WTC11 (cell line): ENCODE data around the gene COL5A2. TPM values are rescaled to one million over a fixed set of nuclear protein-coding genes. Genes with fewer than 3 reads are reported as not detected.

Source experiments
- ATAC-seq: fragments of 200-7000 bp; cut with Tn5 transposase; 2 replicates; pipeline ENCODE4 v1.10.0; 2021; ENCODE audit warnings: mild to moderate bottlenecking, moderate library complexity
- CTCF ChIA-PET: fragments of 300-600 bp; sonication (Branson Sonifier 250); formaldehyde crosslinking; loops from one replicate; lab custom pipeline; 2021; ENCODE audit warnings: antibody characterized with exemption; lab: Charles Lee
- POLR2A ChIA-PET: fragments of 350-600 bp; sonication (Branson Sonifier 250); formaldehyde crosslinking; loops from one replicate; lab custom pipeline; 2021; ENCODE audit warnings: antibody characterized with exemption; lab: Charles Lee
- DNase-seq: peaks from one replicate; pipeline ENCODE4 v3.0.0; 2021; ENCODE audit warnings: low spot score
- H3K27ac Mint-ChIP-seq: 2 replicates; pipeline ENCODE4 v1.8.0; 2021; ENCODE audit warnings: mixed read lengths
- H3K27me3 Mint-ChIP-seq: 2 replicates; pipeline ENCODE4 v1.8.0; 2021; ENCODE audit warnings: low read depth, mild to moderate bottlenecking, moderate library complexity, mixed read lengths
- H3K36me3 Mint-ChIP-seq: 2 replicates; pipeline ENCODE4 v1.8.0; 2021; ENCODE audit warnings: mixed read lengths
- H3K4me1 Mint-ChIP-seq: 2 replicates; pipeline ENCODE4 v1.8.0; 2022; ENCODE audit warnings: mixed read lengths
- H3K4me3 Mint-ChIP-seq: 2 replicates; pipeline ENCODE4 v1.8.0; 2021; ENCODE audit warnings: mild to moderate bottlenecking, moderate library complexity, mixed read lengths
- H3K9me3 Mint-ChIP-seq: 2 replicates; pipeline ENCODE4 v1.8.0; 2021; ENCODE audit warnings: mixed read lengths
- ELF4 ChIP-seq: sonication (generic); formaldehyde crosslinking; IDR thresholded peaks from 2 replicates; pipeline ENCODE4 v1.8.1; 2022; ENCODE audit warnings: low read depth, mild to moderate bottlenecking, moderate library complexity, missing genetic modification reagents
- FOXP1 ChIP-seq: sonication (generic); formaldehyde crosslinking; IDR thresholded peaks from 2 replicates; pipeline ENCODE4 v1.8.0; 2022; ENCODE audit warnings: missing genetic modification reagents, mild to moderate bottlenecking, moderate library complexity, borderline replicate concordance
- GTF2I ChIP-seq: fragments of 250-450 bp; sonication (Bioruptor Pico); conservative IDR thresholded peaks from 2 replicates; pipeline ENCODE4 v1.4.0; 2021; ENCODE audit warnings: mild to moderate bottlenecking
- HMGA2 ChIP-seq: fragments of 250-450 bp; sonication (Bioruptor Pico); IDR thresholded peaks from 2 replicates; pipeline ENCODE4 v1.4.0; 2021; ENCODE audit warnings: mild to moderate bottlenecking, moderate library complexity
- MXD4 ChIP-seq: fragments of 250-450 bp; sonication (Bioruptor Pico); IDR thresholded peaks from 2 replicates; pipeline ENCODE4 v1.8.0; 2021; ENCODE audit warnings: mild to moderate bottlenecking, moderate library complexity, borderline replicate concordance
- NR3C1 ChIP-seq: sonication (generic); formaldehyde crosslinking; conservative IDR thresholded peaks from 2 replicates; pipeline ENCODE4 v1.8.1; 2023; ENCODE audit warnings: low read depth, mild to moderate bottlenecking, missing genetic modification reagents
- RELA ChIP-seq: sonication (generic); formaldehyde crosslinking; IDR thresholded peaks from 2 replicates; pipeline ENCODE4 v1.8.1; 2022; ENCODE audit warnings: missing genetic modification reagents, mild to moderate bottlenecking, borderline replicate concordance
- SP1 ChIP-seq: sonication (generic); formaldehyde crosslinking; conservative IDR thresholded peaks from 2 replicates; pipeline ENCODE4 v1.8.1; 2022; ENCODE audit warnings: missing genetic modification reagents
- TCF7 ChIP-seq: sonication (generic); formaldehyde crosslinking; IDR thresholded peaks from 2 replicates; pipeline ENCODE4 v1.8.0; 2022; ENCODE audit warnings: mild to moderate bottlenecking, low read depth, missing genetic modification reagents, moderate library complexity
- TP53 ChIP-seq: sonication (generic); formaldehyde crosslinking; IDR thresholded peaks from 2 replicates; pipeline ENCODE4 v1.8.1; 2023; ENCODE audit warnings: mild to moderate bottlenecking, missing genetic modification reagents
- ZBTB21 ChIP-seq: sonication (generic); formaldehyde crosslinking; IDR thresholded peaks from 2 replicates; pipeline ENCODE4 v1.8.1; 2023; ENCODE audit warnings: mild to moderate bottlenecking, missing genetic modification reagents, borderline replicate concordance
- ZMAT4 ChIP-seq: fragments of 250-450 bp; sonication (Bioruptor Pico); IDR thresholded peaks from 2 replicates; pipeline ENCODE4 v1.9.0; 2021; ENCODE audit warnings: mild to moderate bottlenecking
- ZNF317 ChIP-seq: sonication (generic); formaldehyde crosslinking; IDR thresholded peaks from 2 replicates; pipeline ENCODE4 v1.8.1; 2023; ENCODE audit warnings: low read depth, mild to moderate bottlenecking, moderate library complexity, missing genetic modification reagents, borderline replicate concordance
- ZNF423 ChIP-seq: fragments of 250-450 bp; sonication (Bioruptor Pico); IDR thresholded peaks from 2 replicates; pipeline ENCODE4 v2.1.2; 2022; ENCODE audit warnings: mild to moderate bottlenecking, moderate library complexity
- total RNA-seq: library from RNA; stranded (reverse); gene quantifications from 3 replicates; pipeline ENCODE4 v1.2.3, GENCODE V29; 2021
- TF ChIP-seq, protein P1 (sequence below): sonication (generic); formaldehyde crosslinking; IDR thresholded peaks from 2 replicates; pipeline ENCODE4 v1.8.0; 2022; ENCODE audit warnings: mild to moderate bottlenecking, missing genetic modification reagents
- TF ChIP-seq, protein P2 (sequence below): fragments of 250-450 bp; sonication (Bioruptor Pico); conservative IDR thresholded peaks from 2 replicates; pipeline ENCODE4 v1.9.0; 2021; ENCODE audit warnings: mild to moderate bottlenecking
- TF ChIP-seq, protein P3 (sequence below): sonication (generic); formaldehyde crosslinking; IDR thresholded peaks from 2 replicates; pipeline ENCODE4 v1.8.1; 2022; ENCODE audit warnings: missing genetic modification reagents, borderline replicate concordance
- TF ChIP-seq, protein P4 (sequence below): sonication (generic); formaldehyde crosslinking; conservative IDR thresholded peaks from 2 replicates; pipeline ENCODE4 v1.8.1; 2022; ENCODE audit warnings: mild to moderate bottlenecking, missing genetic modification reagents

COL5A2 gene
- total RNA-seq, 1 experiment from 2014 or later, result 16.0 TPM

DNA sequence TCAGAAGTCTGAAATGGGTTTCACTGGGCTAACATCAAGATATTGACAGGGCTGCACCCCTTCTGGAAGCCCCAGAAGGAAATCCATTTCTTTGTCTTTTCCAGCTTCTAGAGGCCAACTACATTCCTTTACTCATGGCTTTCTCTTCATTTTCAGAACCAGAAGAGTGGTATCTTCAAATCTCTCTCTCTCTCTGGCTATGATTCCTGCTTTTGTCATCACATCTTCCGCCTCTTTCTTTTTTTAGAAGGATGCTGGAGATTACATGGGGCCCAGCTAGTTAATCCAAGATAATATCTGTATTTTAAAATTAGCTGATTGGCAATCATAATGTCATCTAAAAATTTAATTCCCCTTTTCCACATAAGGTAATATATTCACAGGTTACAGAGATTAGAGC is 23.8 kb downstream of the COL5A2 start (continued):
- TF ChIP-seq, protein P1, sequence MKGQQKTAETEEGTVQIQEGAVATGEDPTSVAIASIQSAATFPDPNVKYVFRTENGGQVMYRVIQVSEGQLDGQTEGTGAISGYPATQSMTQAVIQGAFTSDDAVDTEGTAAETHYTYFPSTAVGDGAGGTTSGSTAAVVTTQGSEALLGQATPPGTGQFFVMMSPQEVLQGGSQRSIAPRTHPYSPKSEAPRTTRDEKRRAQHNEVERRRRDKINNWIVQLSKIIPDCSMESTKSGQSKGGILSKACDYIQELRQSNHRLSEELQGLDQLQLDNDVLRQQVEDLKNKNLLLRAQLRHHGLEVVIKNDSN, result no peak
- TF ChIP-seq ELF4, result no peak
- TF ChIP-seq HMGA2 (CRISPR knock-in tag), result no peak

DNA sequence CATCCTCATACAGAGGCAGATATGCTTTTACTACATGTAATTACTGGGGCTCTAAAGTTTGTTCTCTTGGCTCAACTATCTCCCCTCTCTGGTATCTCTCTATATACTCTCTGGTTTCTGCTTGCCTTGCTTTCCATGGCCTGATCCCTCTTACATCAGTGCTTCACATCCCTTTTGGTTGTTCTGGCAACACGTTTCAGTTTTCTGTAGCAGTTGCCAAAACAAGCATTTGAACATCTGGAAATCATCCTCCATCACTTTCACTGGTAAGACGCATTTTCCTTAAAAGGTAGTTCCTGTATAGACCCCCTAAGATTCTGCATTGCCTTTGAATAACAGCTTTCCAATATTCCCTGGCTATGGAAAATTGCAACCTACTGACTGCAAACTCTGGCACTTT is 25.9 kb downstream of the COL5A2 start:
- no peak for DNase-seq
- Mint-ChIP-seq H3K27ac (no peak overlapping the region), H3K4me3 (no peak overlapping the region), H3K4me1 (peaks cover 4% of the 10 kb centered on the region), H3K9me3 (no peaks in the 10 kb centered on the region), H3K27me3 (no peaks in the 10 kb centered on the region), H3K36me3 (no peaks in the 10 kb centered on the region)
- ChIA-PET CTCF (interaction anchor here (1.2 to 3.0 kb wide), 2 partner anchors 11 to 259 kb away, joined by 3 to 25 read pairs; no protein-coding TSS in a partner anchor), POLR2A (interaction anchor here (0.6 kb wide), 1 partner anchor 14 kb away, joined by 3 read pairs; no protein-coding TSS in a partner anchor)
- TF ChIP-seq, protein P2, sequence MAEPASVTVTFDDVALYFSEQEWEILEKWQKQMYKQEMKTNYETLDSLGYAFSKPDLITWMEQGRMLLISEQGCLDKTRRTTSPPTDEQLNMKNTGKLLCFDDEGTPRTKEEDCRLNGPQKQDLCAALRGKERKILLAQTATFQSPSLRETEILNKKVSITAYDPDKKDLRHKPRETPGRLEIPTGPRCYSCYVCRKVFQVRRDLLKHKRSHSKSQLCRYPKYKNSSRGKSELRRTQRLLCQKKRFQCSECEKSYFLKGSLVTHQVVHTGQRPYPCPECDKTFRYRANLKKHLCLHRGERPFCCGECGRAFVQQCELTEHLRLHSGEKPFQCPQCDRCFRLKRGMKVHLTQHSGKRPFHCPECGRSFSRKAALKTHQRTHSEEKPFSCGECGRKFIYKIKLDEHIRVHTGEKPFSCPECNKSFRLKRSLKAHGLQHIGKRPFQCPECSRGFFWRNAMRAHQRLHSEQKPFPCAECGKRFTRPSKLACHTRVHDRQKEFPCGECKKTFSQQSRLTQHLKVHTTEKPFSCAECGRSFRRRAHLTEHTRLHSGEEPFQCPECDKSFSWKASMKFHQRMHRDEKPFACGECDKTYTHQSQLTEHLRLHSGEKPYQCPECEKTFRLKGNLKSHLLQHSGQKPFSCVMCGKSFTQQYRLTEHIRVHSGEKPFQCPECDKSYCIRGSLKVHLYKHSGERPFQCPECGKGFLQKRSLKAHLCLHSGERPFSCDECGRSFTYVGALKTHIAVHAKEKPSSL (CRISPR knock-in tag), result no peak
- TF ChIP-seq MXD4 (CRISPR knock-in tag) (no peak), ZNF317 (CRISPR knock-in tag) (no peak), NR3C1 (CRISPR knock-in tag) (no peak), RELA (no peak), FOXP1 (CRISPR knock-in tag) (no peak)
- TF ChIP-seq, protein P3, sequence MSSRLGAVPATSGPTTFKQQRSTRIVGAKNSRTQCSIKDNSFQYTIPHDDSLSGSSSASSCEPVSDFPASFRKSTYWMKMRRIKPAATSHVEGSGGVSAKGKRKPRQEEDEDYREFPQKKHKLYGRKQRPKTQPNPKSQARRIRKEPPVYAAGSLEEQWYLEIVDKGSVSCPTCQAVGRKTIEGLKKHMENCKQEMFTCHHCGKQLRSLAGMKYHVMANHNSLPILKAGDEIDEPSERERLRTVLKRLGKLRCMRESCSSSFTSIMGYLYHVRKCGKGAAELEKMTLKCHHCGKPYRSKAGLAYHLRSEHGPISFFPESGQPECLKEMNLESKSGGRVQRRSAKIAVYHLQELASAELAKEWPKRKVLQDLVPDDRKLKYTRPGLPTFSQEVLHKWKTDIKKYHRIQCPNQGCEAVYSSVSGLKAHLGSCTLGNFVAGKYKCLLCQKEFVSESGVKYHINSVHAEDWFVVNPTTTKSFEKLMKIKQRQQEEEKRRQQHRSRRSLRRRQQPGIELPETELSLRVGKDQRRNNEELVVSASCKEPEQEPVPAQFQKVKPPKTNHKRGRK, result no peak
- TF ChIP-seq, protein P4, sequence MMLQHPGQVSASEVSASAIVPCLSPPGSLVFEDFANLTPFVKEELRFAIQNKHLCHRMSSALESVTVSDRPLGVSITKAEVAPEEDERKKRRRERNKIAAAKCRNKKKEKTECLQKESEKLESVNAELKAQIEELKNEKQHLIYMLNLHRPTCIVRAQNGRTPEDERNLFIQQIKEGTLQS (CRISPR knock-in tag), result no peak
- no peak for ATAC-seq

DNA sequence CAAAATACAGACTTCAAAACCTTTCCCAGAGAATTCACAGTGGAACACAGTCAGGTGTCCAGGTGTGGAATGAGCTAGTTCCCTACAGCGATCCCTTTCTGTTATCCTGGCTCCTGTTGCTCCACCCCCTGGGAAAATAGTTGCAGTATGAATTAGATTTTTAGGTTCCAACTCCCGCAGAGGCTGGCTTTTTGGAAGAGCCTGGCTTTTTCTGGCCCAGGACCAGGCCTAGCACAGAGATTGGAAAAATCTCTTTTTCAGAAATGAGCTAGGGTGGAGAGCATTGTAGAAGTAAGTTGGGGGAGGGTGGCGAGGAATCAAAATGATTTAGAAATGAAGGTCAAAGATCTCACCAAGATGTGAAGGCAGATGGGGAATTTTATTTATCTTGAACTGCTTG is 27.1 kb downstream of the COL5A2 start:
- TF ChIP-seq TCF7 (CRISPR knock-in tag), result no peak
- no peak for TF ChIP-seq TP53 (CRISPR knock-in tag)
- no peak for TF ChIP-seq NR3C1 (CRISPR knock-in tag)
- TF ChIP-seq GTF2I (CRISPR knock-in tag), result no peak
- TF ChIP-seq ZMAT4 (CRISPR knock-in tag), result no peak
- TF ChIP-seq SP1, result no peak
- TF ChIP-seq ZNF423 (CRISPR knock-in tag), result no peak
- TF ChIP-seq ZNF317 (CRISPR knock-in tag), result no peak
- no peak for TF ChIP-seq ZBTB21 (CRISPR knock-in tag)
- TF ChIP-seq, protein P4 (CRISPR knock-in tag), result no peak
- no peak for TF ChIP-seq RELA
- TF ChIP-seq, all 79 proteins: peak for 0
- H3K9me3 Mint-ChIP-seq, result no peaks in the 10 kb centered on the region
- DNase-seq, result no peak
- CTCF ChIA-PET, result interaction anchor here (0.6 to 3.0 kb wide), 3 partner anchors 10 to 56 kb away, joined by 5 to 25 read pairs (median 6); no protein-coding TSS in a partner anchor
- peaks cover 4% of the 10 kb centered on the region for H3K4me1 Mint-ChIP-seq
- peak overlapping the region; percentile 64 for H3K27ac Mint-ChIP-seq
- H3K27me3 Mint-ChIP-seq, result no peaks in the 10 kb centered on the region
- no peak overlapping the region for H3K4me3 Mint-ChIP-seq
- POLR2A ChIA-PET, result no interaction called here
- no peaks in the 10 kb centered on the region for H3K36me3 Mint-ChIP-seq
- ATAC-seq, result no peak
